Hypothalamus (tissue), 51 donors: ENCODE measurements around the gene MEIG1.
"Not testable (repeated sequence)": the region's sequence is repeated elsewhere in the genome, so short reads cannot be mapped to it uniquely, and the experiment has no call there.

Source experiments
- DNase-seq, 51 donors: peaks; one replicate each; lab custom pipeline; 2025; lab: John Stamatoyannopoulos, UW

Gene MEIG1

DNA sequence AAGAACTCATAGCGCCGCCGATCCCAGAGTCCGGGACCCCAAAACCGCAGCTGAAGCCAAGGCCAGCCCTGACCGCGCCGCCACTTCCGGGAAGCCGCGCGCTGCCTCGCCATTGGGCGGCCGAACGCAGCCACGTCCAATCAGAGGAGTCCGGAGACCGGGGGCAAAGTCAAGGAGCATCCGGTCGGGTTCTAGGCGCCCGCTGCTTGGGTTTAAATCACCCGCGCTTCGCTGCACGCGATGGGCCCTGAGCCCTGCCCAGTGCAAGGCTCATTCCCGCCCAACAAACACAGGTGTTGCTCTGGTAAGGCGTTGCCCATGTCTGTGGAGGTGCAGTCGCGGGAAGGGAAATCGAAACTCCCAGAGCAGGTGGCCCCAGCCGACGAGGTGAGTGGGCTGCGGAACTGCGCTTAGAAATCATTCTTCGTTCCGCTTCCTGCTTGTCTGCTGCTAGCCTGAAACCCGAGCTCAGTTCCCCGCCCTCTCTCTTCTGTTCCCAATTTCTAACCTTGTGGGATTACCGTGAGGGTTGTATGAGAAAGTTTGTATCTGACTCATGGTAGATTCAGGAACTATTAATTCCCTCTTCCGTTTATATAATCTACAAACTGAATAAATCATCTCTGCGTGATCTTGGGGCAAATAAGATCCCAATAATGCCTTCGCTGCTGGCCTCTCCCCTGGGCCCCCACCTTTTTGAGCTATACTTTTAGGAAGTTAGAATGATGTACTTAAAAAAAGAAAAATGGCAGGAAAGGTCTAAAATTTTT lies 5.0 kb upstream of the MEIG1 start, which contains the start of gene DCLRE1C:
Gene DCLRE1C, minus strand, starts transcription at position 96 of the 770 bp plus-strand sequence. Its CDS starts 86 bp downstream, at position 10.
- DNase-seq, result peak; percentile 25 to 93 (median 84)

- no peak for DNase-seq
Observed at GRCh38 chr10:14954934-14955333, 4.3 kb upstream of the MEIG1 start.

- DNase-seq, result no peak
Observed at GRCh38 chr10:14958872-14959220, 342 bp upstream of the MEIG1 start.

GRCh38 chr10:14967897-14968296 lies 8.7 kb downstream of the MEIG1 start:
- no peak for DNase-seq

GRCh38 chr10:14971867-14972448 lies 12.8 kb downstream of the MEIG1 start:
- peak in 2 of 51 donors; percentile 2 to 15 for DNase-seq

DNA sequence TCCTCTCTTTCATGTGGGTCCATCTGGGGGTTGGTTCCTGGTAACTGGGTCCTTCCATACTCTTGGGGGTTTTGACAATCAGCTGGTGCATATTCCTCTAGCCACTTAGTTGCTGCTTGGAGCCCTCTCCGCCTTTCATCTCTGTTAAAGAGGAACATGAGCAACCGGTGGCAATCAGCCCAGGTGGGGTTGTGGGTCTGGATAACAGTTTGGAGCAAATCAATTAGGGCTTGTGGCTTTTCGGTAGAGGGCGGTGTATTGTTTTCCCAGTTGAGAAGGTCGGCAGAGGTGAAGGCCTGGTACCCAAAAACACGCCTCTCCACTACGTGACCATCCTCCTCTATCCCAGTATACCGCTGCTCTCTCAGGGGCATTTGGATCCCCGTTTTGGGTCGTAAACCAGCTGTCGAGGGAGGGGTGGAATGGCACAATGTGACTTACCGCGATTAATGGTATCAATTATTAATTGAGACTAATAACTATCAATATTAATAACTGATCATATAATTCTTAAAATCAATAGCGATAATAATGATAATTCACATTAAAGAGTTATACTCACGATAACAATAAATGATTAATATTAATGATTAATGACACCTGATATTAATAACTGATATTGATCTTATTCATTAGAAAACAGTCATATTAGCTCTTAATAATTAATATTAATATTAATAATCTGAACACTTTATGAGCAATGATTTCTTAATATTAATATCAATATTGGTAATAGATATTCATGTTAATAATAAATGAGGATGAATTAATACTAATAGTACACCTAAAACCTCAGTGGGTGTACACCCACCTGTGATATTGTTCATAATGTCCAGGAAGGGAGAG lies 15.2 kb downstream of the MEIG1 start:
- DNase-seq, result not testable (repeated sequence)

DNA sequence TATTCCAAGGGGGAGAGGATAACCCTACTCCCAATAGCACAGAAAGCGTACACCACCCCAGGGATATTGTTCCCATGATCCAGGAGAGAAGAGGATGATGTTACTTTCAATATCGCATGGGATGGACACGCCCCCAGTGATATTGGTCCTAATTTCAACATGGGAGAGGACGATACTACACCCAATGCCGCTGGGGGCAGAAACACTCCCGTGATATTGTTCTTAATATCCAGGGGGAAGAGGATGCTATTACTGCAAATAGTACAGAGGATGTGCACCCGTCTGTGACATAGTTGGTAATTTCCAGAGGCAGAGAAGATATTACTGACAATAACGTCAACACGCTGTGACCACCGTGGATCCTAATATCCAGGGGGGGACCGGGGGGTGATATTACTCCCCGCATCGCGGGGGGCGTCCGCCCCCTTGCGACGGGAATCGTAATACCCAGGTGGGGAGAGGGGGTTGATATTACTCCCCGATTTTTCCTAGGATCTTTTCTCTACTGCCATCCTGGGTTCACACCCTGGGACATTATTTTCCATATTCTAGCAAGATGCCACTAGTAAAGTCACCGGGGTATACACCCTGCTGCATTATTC lies 16.6 kb downstream of the MEIG1 start:
- DNase-seq, result no peak

GRCh38 chr10:14982744-14983143 lies 23.6 kb downstream of the MEIG1 start:
- no peak for DNase-seq

DNA sequence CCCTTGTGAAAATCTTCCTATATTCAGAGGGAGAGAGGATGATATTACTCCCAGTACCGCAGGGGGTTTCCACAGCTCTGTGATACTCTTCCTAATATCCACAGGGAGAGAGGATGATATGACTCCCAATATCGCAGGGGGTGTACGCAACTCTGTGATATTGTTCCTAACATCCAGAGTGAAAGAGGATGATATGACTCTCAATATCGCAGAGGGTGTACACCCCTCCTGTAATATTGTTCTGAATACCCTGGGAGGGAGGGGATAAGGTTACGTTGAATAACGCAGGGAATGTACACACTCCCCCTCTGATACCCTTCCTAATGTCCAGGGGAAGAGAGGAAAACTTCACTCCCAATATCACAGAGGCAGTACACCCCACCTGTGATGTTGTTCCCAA lies 30.4 kb downstream of the MEIG1 start:
- DNase-seq, result not testable (repeated sequence)

GRCh38 chr10:14991035-14991749 lies 32.0 kb downstream of the MEIG1 start:
- DNase-seq, result not testable (repeated sequence)

- DNase-seq, result not testable (repeated sequence)
Observed at GRCh38 chr10:14992336-14992735, 33.1 kb downstream of the MEIG1 start.

- not testable (repeated sequence) for DNase-seq
Observed at GRCh38 chr10:14993500-14994455, 34.6 kb downstream of the MEIG1 start.

GRCh38 chr10:14995964-14996565 lies 36.9 kb downstream of the MEIG1 start:
- peak in 2 of 51 donors; percentile 3 to 10 for DNase-seq

GRCh38 chr10:15013530-15013929 lies 54.3 kb downstream of the MEIG1 start:
- DNase-seq, result not testable (repeated sequence)

DNA sequence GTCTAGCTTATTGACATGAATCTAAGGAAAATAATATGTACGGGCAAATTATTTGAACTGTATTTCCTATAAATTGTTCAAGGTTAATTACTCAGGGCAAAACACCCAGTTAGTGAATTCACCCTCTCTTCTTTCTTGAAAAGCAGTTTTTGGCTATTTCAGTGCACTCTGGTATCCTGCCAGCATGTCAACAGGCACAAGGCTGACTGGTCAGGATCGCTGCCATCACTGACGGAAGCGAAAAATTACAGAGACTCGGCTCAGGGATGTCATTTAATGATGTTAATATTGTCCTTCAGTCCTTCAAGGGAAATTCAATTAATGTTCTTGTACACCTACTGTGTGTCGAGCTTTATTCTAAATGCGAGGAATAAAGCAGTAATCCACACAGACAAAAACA lies 56.3 kb downstream of the MEIG1 start:
- DNase-seq, result peak in 1 of 51 donors; percentile 11

GRCh38 chr10:15020966-15021365 lies 61.8 kb downstream of the MEIG1 start:
- DNase-seq, result not testable (repeated sequence)
